ENCODE data around the gene VDR. TPM values are rescaled to one million over a fixed set of nuclear protein-coding genes. Genes with fewer than 3 reads are reported as not detected.

The VDR gene
- total and polyA plus RNA-seq, 2 experiments from 2014 or later, result 3.2 to 4.9 TPM

DNA sequence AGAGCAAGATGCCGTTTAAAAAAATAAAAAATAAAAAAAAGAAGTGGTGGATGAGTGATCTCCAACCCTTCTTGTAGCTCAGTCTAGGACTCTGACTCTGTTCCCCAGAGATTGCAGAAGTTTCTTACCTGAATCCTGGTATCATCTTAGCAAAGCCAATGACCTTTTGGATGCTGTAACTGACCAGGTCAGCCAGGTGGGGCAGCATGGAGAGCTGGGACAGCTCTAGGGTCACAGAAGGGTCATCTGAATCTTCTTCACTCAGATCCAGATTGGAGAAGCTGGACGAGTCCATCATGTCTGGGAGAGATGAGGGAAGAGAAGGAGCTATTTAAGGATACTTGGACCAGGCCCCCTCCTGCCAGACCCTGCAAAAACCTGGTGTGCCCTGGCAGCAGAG is 49.3 kb downstream of the VDR start:
- DNase-seq (ENCODE audit: low spot score), result no peak
- H4K20me1 ChIP-seq (ENCODE audit: insufficient read depth, poor library complexity, severe bottlenecking), result no peaks in the 10 kb centered on the region
- no peak overlapping the region for H3K4me2 ChIP-seq
- H3K27me3 ChIP-seq, result no peaks in the 10 kb centered on the region
- H3K4me1 ChIP-seq (ENCODE audit: insufficient read depth), result peaks cover 22% of the 10 kb centered on the region
- H3K27ac ChIP-seq, result no peak overlapping the region
- no peak overlapping the region for H2AFZ ChIP-seq
- TF ChIP-seq EZH2phosphoT487 (IDR thresholded peaks at IDR 0.05; ENCODE audit: low read depth, severe bottlenecking, unreplicated experiment), result no peak
- TF ChIP-seq, protein P1, sequence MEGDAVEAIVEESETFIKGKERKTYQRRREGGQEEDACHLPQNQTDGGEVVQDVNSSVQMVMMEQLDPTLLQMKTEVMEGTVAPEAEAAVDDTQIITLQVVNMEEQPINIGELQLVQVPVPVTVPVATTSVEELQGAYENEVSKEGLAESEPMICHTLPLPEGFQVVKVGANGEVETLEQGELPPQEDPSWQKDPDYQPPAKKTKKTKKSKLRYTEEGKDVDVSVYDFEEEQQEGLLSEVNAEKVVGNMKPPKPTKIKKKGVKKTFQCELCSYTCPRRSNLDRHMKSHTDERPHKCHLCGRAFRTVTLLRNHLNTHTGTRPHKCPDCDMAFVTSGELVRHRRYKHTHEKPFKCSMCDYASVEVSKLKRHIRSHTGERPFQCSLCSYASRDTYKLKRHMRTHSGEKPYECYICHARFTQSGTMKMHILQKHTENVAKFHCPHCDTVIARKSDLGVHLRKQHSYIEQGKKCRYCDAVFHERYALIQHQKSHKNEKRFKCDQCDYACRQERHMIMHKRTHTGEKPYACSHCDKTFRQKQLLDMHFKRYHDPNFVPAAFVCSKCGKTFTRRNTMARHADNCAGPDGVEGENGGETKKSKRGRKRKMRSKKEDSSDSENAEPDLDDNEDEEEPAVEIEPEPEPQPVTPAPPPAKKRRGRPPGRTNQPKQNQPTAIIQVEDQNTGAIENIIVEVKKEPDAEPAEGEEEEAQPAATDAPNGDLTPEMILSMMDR (IDR thresholded peaks at IDR 0.05; ENCODE audit: poor library complexity), result no peak
- no peak for TF ChIP-seq EZH2 (IDR thresholded peaks at IDR 0.05; ENCODE audit: borderline replicate concordance)
- WGBS (ENCODE audit: low lambda C conversion rate, missing lambda C conversion rate), result 76% methylated on average over 2 of the region's 2 CpGs
- H3K4me3 ChIP-seq, result no peak overlapping the region
- no peaks in the 10 kb centered on the region for H3K9me3 ChIP-seq (ENCODE audit: low read depth)
- no peaks in the 10 kb centered on the region for H3K36me3 ChIP-seq (replicated peaks; ENCODE audit: insufficient read depth, low read depth)
- no peaks in the 10 kb centered on the region for H3K9me2 ChIP-seq (replicated peaks; ENCODE audit: insufficient read depth)
- H3K79me2 ChIP-seq, result no peaks in the 10 kb centered on the region

DNA sequence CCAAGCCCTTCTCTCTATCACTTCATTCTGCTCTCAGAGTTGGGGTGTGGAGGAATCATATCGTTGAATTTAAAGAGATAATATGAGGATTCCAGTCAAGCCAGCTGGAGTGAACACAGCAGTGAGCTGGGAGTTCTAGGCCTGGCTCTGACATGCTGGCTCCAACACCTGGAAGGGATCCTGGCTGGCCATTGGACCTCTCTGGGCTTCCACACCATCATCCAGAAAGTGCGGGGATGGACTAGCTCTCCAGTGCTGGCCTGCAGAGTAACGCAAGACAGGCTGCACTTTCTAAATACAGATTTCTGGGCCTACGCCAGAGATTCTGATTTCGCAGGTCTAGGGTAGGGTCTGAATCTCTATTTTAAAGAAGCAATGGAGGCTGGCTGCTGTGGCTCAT is 50.3 kb downstream of the VDR start:
- no peaks in the 10 kb centered on the region for H3K9me3 ChIP-seq (ENCODE audit: low read depth)
- H3K27ac ChIP-seq, result no peak overlapping the region
- WGBS (ENCODE audit: low lambda C conversion rate, missing lambda C conversion rate), result 95% methylated on average over 4 of the region's 5 CpGs
- no peak overlapping the region for H3K4me2 ChIP-seq
- no peaks in the 10 kb centered on the region for H3K27me3 ChIP-seq
- no peak overlapping the region for H3K4me3 ChIP-seq
- TF ChIP-seq EZH2phosphoT487 (IDR thresholded peaks at IDR 0.05; ENCODE audit: low read depth, severe bottlenecking, unreplicated experiment), result no peak
- no peak for TF ChIP-seq EZH2 (IDR thresholded peaks at IDR 0.05; ENCODE audit: borderline replicate concordance)
- TF ChIP-seq, protein P1 (IDR thresholded peaks at IDR 0.05; ENCODE audit: poor library complexity), result no peak
- DNase-seq (ENCODE audit: low spot score), result no peak
- H3K9me2 ChIP-seq (replicated peaks; ENCODE audit: insufficient read depth), result no peaks in the 10 kb centered on the region
- H2AFZ ChIP-seq, result no peak overlapping the region
- peaks cover 27% of the 10 kb centered on the region for H3K4me1 ChIP-seq (ENCODE audit: insufficient read depth)
- no peaks in the 10 kb centered on the region for H3K79me2 ChIP-seq
- no peaks in the 10 kb centered on the region for H3K36me3 ChIP-seq (replicated peaks; ENCODE audit: insufficient read depth, low read depth)
- no peaks in the 10 kb centered on the region for H4K20me1 ChIP-seq (ENCODE audit: insufficient read depth, poor library complexity, severe bottlenecking)

DNA sequence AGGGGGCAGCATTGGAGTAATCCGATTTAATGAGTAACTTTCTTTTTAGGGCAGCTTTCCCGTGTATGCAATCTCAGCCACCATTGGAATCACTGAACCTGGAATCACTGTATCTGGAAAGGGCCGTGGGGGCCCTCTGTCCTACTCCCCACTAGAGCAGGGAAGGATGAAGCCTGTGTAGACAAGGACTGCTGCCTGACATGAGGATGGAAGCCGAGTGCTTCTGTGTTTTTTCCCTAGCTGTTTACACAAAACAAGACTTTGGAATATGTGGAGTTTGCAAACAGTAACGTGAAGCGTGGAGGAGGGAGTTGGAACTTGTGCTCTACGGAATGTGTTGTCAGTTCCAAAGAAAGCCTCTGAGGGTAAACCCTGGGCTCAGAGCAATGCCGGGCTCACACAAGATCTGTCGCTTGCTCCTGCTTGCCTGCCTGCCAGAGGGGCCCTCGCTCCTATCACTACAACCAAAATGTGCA is 52.7 kb downstream of the VDR start:
- DNase-seq (ENCODE audit: low spot score), result peak; percentile 32
- Histone ChIP-seq H3K4me3 (no peak overlapping the region), H3K4me1 (ENCODE audit: insufficient read depth) (peaks cover 27% of the 10 kb centered on the region), H2AFZ (peak overlapping the region; percentile 52), H3K9me3 (ENCODE audit: low read depth) (no peaks in the 10 kb centered on the region), H3K27ac (peak overlapping the region; percentile 37), H3K9me2 (replicated peaks; ENCODE audit: insufficient read depth) (no peaks in the 10 kb centered on the region), H3K36me3 (replicated peaks; ENCODE audit: insufficient read depth, low read depth) (no peaks in the 10 kb centered on the region), H3K79me2 (no peaks in the 10 kb centered on the region), H3K27me3 (no peaks in the 10 kb centered on the region), H3K4me2 (peak overlapping the region; percentile 36), H4K20me1 (ENCODE audit: insufficient read depth, poor library complexity, severe bottlenecking) (no peaks in the 10 kb centered on the region)
- 32% methylated on average over 10 of the region's 10 CpGs for WGBS (ENCODE audit: low lambda C conversion rate, missing lambda C conversion rate)
- TF ChIP-seq, protein P1 (IDR thresholded peaks at IDR 0.05; ENCODE audit: poor library complexity), result no peak
